Measurements from ENCODE around the gene CNNM1.

The CNNM1 gene

DNA sequence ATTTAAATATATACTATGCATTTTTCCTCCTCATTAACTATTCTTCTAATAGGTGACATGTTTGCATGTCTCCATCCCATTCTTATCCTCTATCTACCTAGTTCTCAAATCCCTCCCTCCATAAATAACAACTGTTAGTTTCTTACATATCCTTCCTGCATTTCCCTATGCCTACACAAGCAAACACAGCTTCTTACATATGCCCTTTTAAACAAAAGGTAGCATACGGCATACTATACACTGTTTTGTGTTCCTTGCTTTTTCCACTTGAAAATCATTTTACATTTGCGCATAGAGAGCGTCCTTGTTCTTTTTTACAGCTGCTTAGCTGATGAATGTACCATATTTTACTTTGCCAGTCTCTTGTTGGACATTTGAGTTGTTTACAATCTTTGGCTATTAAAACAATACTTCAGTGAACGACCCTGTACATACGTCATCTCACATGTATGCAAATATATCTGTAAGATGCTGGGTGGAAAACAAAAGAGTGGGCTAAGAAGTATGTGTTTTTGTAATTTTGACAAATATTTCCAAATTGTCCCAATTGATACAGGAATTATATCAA, 93.5 kb downstream of the CNNM1 start:
- no peak for DNase-seq

DNA sequence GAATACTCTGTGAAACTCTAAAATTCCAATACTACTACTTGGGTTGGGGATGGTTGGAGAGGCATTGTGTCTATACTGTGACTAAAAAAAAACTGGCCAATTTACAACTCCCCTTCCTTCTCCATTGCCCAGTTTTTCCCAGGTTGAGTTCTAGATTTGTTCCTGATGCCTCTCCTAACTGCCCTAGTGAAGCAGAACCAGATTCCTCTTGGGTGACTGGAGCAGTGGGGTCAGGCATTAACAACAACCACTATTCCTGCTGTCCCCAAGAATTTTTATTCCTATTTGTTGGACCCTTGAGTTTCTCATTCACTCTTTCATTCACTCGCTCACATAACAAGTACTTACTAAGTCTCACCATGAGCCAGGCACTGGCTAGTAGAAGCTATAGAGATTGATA, 95.5 kb downstream of the CNNM1 start:
- no peak for DNase-seq

DNA sequence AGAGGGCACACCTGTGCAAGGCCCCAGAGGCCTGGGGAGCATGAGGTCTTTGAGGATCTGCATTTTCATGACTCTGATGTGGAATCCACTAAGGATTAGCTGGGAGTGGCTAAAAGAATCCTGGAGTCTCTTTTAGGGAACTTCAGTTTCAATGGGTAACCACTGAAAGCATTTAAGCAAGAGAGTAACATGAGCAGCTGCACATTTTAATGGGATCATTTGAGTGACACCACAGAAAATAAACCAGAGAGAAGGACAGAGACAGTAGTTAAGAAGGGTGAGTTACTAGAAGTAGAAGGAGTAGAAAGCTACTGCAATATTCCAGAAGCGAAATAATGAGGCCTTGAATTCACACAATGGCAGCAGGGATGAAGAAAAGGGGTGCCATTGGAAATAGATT, 96.0 kb downstream of the CNNM1 start:
- no peak for DNase-seq

DNA sequence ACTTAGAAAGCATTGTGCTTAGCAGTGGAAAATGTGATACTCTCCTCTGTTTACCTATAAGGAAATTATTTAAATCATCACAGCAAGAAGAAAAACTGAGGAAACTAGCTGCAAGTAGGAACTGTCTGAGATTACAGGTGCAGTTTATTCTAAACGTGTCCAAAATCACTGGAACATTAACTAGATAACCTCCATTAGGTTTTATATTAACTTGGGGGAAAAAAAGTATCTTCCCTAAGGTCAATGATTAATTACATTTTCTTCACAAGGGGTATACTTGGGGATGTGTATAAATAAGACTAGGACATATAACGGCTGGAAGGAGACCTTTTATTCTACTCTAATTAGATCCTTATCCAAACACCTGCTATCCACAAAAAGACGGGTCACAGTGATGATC, 97.5 kb downstream of the CNNM1 start:
- DNase-seq = no peak

DNA sequence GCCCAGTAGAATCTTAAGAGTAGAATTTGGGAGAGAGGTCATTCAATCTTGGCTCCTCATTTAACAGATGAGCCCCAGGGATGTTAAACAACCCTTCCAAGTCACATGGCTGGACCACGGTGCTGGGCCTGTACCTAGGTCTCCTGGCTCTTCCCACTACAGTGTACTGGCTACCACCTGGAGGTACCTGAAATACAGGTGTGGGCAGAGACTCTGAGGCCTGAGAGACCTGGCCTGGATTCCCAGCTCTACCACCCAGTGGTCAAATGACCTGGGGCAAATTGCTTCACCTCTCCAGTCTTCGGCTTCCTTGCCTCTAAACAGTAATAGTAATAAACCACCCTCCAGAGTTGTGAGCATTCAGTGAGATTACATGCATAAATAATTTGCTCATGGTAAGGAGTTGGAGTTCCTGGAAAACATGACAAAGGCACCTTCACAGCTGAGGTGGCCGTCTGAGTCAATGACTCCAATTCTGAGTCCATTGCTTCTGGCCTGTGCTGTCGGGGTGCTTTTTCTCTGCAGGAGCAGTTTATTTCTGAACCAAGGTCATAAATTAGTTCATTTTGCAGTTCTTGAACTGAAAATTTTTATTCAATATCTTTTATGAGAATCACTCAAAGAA, 98.5 kb downstream of the CNNM1 start:
- DNase-seq = no peak

DNA sequence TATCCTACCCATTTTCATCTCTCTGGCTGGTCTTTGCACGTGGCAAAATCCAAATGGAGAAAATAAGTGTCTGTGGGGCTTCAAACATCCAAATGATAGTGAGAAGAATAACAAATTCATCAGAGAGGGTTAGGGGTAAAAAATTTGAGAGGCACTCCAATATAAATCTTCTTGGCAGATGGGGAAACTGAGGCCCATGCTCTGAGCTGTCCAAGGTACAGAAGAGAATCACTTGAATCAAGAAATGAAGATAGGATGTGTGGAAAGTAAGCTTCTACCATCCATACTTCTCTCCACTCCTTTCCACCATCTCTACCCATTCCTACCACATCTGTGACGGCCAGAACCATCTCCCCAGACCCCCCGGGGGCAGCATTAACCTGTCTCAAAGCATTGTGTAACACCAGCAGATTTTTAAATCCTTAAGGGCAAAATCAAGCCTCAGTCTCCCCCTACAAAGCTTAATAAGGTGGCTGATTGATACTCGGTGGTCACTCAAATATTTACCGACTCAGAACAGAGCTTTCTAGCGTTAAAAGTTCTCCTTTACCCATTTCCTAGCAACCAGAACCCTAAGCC, 100.5 kb downstream of the CNNM1 start:
- DNase-seq = no peak

DNA sequence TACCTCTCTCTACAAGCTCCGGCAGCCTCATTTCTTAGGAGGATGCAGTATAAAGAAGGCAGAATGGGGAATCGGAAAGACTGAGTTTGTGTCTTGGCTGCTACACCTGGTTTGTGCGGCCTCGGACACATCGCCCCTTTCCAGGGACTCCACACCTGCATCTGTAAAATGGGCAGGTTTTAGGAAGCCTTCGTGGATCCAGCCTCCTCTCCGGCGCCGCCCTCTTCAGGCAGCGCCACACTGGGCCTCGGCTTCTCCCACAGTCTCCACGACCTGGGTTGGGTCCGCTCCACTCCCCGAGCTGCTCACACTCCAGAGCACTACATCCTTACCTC, 100.9 kb downstream of the CNNM1 start:
- no peak for DNase-seq

DNA sequence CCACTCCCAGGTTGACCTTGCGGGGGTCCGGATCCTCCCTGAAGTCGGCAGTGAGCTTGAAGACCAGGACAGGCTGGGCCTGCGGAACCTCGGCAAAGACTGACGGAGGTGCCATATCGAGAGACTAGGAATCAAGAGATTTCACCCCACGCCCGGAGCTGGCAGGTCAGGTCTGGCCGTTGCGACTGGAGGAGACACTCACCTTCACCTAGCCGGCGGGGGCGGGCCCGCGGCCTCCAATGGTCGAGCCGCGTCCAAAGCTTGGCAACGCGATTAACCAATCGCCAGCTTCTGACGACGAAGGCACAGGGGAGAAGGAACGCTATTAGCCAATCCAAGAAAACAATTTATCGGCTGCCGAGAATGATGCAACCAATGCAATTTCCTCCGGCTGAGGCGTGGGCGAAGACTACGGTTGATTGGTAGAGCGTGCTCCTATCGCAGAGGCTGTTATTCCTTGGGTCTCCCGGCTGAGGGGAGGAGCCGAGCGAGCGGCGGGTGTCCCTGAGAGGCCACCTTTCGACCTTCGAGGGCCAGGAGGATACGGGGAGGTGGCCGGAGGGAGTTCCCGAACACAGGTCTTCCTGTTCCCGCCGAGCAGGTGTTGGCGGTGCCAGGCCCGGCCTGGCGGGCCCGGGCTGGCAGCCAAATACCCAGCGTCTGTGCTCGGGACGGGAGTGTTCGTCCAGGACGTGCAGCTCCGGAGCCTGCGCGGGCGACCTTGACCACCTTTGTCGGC, 101.5 kb downstream of the CNNM1 start, which contains the start of gene GOT1:
GOT1 (minus strand) TSS at position 174 of the 739 bp plus-strand sequence; CDS start at position 115, 59 bp downstream.
- peak; percentile 91 for DNase-seq

DNA sequence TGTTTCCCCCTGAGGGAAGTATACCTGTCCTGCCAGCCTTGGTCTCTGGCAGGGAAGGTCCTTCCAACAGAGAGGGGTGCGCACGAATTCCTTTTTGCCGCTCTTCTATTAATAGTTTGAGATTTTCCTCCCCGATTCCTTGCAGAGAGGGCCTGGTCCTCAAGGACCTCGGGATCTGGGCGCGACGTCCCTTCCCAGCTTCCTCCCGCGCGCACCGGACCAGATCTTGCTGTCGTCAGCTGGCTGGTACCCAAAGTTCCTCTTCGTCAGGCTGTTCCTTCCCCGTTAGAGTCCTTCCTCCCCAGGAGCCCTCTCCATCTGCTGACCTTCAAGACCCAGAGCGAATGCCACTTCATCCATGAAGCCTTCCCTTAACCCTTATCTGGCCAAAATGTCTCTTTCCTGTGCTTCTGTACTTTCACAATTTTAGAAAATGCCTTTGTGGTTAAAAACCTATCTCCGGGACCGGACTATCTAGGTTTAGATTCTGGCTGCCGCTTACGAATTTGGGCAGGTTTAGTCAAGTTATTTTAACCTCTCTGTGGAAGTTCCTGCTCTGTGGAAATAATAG, 102.1 kb downstream of the CNNM1 start:
- no peak for DNase-seq

DNA sequence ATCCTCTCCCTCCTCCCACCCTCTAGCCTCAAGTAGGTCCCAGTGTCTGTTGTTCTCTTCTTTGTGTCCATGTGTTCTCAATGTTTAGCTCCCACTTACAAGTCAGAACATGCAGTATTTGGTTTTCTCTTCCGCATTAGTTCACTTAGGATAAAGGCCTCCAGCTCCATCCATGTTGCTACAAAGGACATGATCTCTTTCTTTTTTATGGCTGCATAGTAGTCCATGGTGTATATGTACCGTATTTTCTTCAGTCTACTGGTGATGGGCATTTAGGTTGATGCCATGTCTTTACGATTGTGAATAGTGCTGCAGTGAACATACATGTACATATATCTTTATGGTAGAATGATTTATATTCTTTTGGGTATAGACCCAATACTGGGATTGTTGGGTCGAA, 102.9 kb downstream of the CNNM1 start:
- DNase-seq = no peak

DNA sequence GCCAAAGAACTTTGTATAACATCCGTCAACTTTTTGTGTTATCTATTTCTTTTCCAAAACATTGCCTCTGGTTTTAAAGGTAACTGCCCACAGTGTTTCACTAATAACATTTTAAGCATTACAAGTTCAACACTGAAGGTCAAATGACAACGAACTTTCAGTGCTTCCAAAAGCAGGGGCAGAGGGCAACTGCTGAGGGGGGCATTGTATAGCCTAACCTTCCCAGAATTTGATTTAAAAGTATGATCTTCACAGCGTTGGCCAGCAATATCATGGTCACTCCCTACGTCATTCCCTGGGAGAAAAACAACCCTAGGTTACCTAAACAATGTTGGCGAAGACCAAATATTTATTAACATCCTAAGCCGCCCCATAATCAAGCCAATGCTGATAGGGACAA, 103.7 kb downstream of the CNNM1 start:
- no peak for DNase-seq

DNA sequence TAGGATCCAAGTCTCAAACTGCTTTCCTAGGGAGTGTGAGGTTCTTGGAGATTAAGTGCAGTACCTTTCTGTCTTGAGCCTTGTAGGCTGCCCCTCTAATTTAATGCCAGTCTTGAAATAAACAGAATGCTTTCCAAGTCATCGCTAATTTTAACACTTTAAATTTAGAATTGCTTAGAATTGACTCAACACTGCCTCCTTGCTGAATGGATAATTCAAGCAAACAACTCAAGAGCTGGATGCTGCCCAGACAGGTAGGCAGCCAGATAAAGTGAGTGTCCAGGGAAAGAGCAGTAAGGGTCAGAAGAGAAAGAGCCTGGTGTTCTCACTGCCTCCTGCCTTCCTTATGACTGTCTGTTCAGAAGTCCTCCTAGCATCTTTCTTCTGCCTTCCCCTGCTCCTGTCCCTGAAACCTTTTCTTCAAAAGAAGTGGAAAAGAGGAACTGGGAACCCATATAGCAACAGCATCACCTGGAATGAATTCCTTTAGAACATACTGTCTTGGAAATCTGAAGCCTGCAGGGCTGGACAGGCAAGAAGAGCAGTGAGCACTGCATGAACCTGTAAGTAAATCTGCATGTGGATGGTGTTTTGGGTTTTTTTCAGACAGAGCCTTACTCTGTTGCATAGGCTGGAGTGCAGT, 104.3 kb downstream of the CNNM1 start:
- DNase-seq = no peak

DNA sequence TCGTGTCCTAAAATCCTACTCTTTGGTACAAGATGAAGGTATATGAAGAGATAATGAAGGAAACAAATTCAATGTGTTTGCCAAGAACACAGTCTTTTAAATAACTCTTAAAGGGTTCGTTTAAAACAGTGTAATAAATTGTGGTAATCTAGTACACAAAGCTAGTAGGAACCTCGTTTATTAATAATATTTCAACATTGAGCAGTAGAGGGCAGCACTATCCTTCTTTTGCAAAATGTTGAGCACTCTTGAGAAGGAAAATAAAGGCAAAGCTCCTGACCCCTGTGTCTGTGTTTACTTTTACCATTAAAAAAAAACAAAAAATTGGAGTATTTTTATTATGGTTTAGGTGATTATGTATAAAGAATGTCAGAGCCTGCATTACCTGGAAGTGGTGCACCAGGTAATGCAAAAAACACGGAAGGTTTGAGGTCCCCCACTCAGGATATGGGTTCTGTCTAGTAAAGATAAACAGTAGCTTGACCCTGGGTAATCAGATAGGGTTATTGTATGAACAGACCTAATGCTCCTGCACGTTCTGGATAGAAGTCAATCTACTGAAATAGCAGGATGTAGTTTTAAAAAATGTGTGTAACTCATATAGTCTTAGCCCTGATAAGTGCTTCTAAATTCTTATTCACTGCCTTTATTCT, 107.0 kb downstream of the CNNM1 start:
- DNase-seq = no peak

DNA sequence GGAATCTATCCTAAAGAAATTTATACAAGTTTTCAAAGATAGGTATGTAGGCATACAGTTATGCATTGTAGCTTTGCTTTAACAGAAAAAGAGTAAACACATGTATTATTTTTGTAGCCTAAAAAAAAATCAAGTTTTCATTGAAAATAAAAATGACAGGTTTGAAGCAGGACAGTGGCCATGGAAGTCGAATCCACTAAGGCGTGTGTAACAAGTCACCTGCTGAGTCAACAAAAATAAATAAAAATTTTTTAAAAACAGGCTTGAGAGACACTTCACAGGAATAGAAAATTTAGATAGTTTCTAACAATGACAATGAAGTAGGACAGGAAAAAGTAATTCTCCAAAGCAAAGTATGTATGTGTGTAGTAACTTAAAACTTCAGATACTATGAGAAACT, 109.7 kb downstream of the CNNM1 start:
- no peak for DNase-seq

DNA sequence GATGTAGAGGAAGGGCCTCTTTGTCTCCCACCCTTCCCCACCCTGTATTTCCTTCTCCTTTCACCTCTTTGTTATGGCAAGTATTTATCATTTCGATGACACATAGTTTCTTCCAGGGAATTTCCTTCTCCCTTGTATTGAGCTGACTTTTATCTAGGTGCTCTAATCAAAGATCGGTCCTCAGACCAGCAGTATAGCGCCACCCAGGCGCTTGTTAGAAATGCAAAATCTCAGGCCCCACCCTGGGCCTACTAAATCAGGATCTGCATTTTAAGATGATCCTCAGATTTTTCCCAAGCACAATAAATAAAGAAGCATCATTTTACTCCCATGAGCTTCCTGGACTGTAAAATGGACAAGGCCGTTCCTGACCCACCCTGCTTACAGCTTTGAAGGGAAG, 113.2 kb downstream of the CNNM1 start:
- DNase-seq = no peak

DNA sequence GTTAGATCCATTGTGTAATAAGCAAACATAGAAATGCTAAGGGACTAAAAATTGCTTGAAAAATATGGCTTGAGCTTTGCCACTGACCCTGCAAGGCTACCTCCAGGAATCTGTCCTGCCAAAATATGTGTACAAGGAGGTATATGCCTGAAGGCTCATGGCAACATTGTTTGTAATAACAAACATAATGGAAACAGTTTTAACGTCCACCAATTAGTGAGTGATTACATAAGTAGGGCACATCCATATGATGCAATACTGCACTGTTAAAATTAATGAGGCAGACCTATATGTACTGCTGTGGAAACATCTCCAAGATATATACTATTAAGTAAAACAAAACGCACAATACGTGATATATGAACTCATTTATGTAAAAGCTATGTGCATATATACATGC, 114.3 kb downstream of the CNNM1 start:
- no peak for DNase-seq

Measured in effector CD4-positive, alpha-beta T cell (primary cell).